H1 (cell line): ENCODE results near the gene CUL4A. TPM values are rescaled to one million over a fixed set of nuclear protein-coding genes. Genes with fewer than 3 reads are reported as not detected.

Experiments
- CTCF ChIA-PET: fragments of 300-600 bp; sonication (Branson Sonifier 250); formaldehyde crosslinking; loops from one replicate; lab custom pipeline; 2021; ENCODE audit not compliant: partially characterized antibody; lab: Charles Lee
- POLR2A ChIA-PET: fragments of 300-600 bp; sonication (Branson Sonifier 250); formaldehyde crosslinking; loops from one replicate; lab custom pipeline; 2021; ENCODE audit warnings: inconsistent platforms; ENCODE audit not compliant: partially characterized antibody; lab: Charles Lee
- DNase-seq, 2 experiments: peaks; one replicate each; pipeline versions ENCODE4 v3.0.0 to v3.0.0-alpha.2; 2010 to 2022; ENCODE audit warnings: low spot score in 2 of 2, low read depth in 1 of 2, mixed read lengths in 1 of 2
- FAIRE-seq: peaks from 2 replicates; lab custom pipeline; 2011; peaks lifted over from hg19 to GRCh38; lab: Jason Lieb, UNC
- H2AFZ ChIP-seq: 2 replicates; pipeline ENCODE4 v1.8.1; 2012; ENCODE audit warnings: low read length, inconsistent platforms
- H2AK5ac ChIP-seq: 2 replicates; pipeline ENCODE4 v1.6.1; 2013; ENCODE audit warnings: low read depth, low read length
- H2BK120ac ChIP-seq: replicated peaks from 2 replicates; pipeline ENCODE3; 2013; ENCODE audit warnings: low read depth, low read length, inconsistent platforms
- H2BK12ac ChIP-seq: 2 replicates; pipeline ENCODE4 v1.6.1; 2013; ENCODE audit warnings: low read depth, low read length
- H2BK15ac ChIP-seq: 2 replicates; pipeline ENCODE4 v1.6.1; 2013; ENCODE audit warnings: low read length
- H2BK20ac ChIP-seq: 2 replicates; pipeline ENCODE4 v1.6.1; 2013; ENCODE audit warnings: low read length
- H2BK5ac ChIP-seq: 2 replicates; pipeline ENCODE4 v1.6.1; 2013; ENCODE audit warnings: low read depth, low read length
- H3K14ac ChIP-seq: 2 replicates; pipeline ENCODE4 v1.6.1; 2013; ENCODE audit warnings: inconsistent platforms; ENCODE audit not compliant: insufficient read length
- H3K18ac ChIP-seq: 2 replicates; pipeline ENCODE4 v1.6.1; 2013; ENCODE audit warnings: low read length; ENCODE audit errors: extremely low read depth
- H3K23ac ChIP-seq: 2 replicates; pipeline ENCODE4 v1.6.1; 2013; ENCODE audit warnings: inconsistent platforms; ENCODE audit not compliant: insufficient read length
- H3K23me2 ChIP-seq: 2 replicates; pipeline ENCODE4 v1.6.1; 2013; ENCODE audit warnings: low read depth, low read length
- H3K27ac ChIP-seq: 2 replicates; pipeline ENCODE4 v1.6.1; 2011; ENCODE audit warnings: low read depth, low read length, inconsistent platforms
- H3K27me3 ChIP-seq, 4 experiments: replicated peaks in 1 of 4; 1 replicate in 1 of 4; 2 replicates in 3 of 4; pipeline versions ENCODE4 v1.6.1 to v1.8.1; 2011 to 2013; ENCODE audit warnings: low read length in 3 of 4, mild to moderate bottlenecking in 3 of 4, inconsistent platforms in 2 of 4, mixed read lengths in 2 of 4, moderate library complexity in 1 of 4; ENCODE audit not compliant: control insufficient read depth in 3 of 4, insufficient read depth in 3 of 4; ENCODE audit errors: extremely low read depth in 1 of 4
- H3K36me3 ChIP-seq, 4 experiments: 2 replicates each; pipeline versions ENCODE4 v1.6.1 to v1.8.1; 2011 to 2013; ENCODE audit warnings: mild to moderate bottlenecking in 4 of 4, low read length in 3 of 4, moderate library complexity in 2 of 4, control low read depth in 1 of 4, inconsistent platforms in 1 of 4; ENCODE audit not compliant: insufficient read depth in 4 of 4, control insufficient read depth in 2 of 4
- H3K4ac ChIP-seq: replicated peaks from 2 replicates; pipeline ENCODE3; 2013; ENCODE audit warnings: low read length, low read depth, mixed read lengths, inconsistent platforms; ENCODE audit not compliant: insufficient read length
- H3K4me1 ChIP-seq, 4 experiments: replicated peaks in 1 of 4; 1 replicate in 1 of 4; 2 replicates in 3 of 4; pipeline versions ENCODE4 v1.6.1 to v1.8.1; 2011 to 2013; ENCODE audit warnings: low read length in 3 of 4, inconsistent platforms in 2 of 4, mixed read lengths in 1 of 4; ENCODE audit not compliant: insufficient read depth in 4 of 4, control insufficient read depth in 3 of 4
- H3K4me2 ChIP-seq, 2 experiments: 2 replicates each; pipeline versions ENCODE4 v1.6.1 to v1.8.1; 2011 to 2013; ENCODE audit warnings: low read depth in 2 of 2, low read length in 2 of 2, control low read depth in 1 of 2, inconsistent platforms in 1 of 2, mild to moderate bottlenecking in 1 of 2; ENCODE audit not compliant: insufficient read depth in 1 of 2
- H3K4me3 ChIP-seq, 4 experiments: fragments of 200-600, 300-600 bp in 1 of 4; sonication (generic), shearing (Covaris generic), sonication (Bioruptor Twin) in 1 of 4; 2 replicates each; pipeline versions ENCODE4 v1.5.1 to v1.8.1; 2011 to 2016; ENCODE audit warnings: low read length in 4 of 4, low read depth in 3 of 4, control low read depth in 2 of 4, inconsistent platforms in 2 of 4, mild to moderate bottlenecking in 2 of 4, mixed read lengths in 1 of 4, moderate library complexity in 1 of 4; ENCODE audit not compliant: insufficient read depth in 2 of 4; ENCODE audit errors: extremely low read depth in 1 of 4
- H3K56ac ChIP-seq: replicated peaks from 2 replicates; pipeline ENCODE3; 2013; ENCODE audit warnings: low read depth, mild to moderate bottlenecking, mixed read lengths, low read length, inconsistent platforms; ENCODE audit not compliant: insufficient read length
- H3K79me1 ChIP-seq: 2 replicates; pipeline ENCODE4 v1.6.1; 2013; ENCODE audit warnings: low read depth, low read length, control low read depth
- H3K79me2 ChIP-seq, 2 experiments: 2 replicates each; pipeline versions ENCODE4 v1.6.1 to v1.8.1; 2012 to 2013; ENCODE audit warnings: low read length in 2 of 2, mild to moderate bottlenecking in 2 of 2, inconsistent platforms in 1 of 2; ENCODE audit not compliant: insufficient read depth in 2 of 2, control insufficient read depth in 1 of 2
- H3K9ac ChIP-seq, 4 experiments: replicated peaks in 1 of 4; 1 replicate in 1 of 4; 2 replicates in 3 of 4; pipeline versions ENCODE4 v1.6.1 to v1.8.1; 2011 to 2013; ENCODE audit warnings: low read depth in 3 of 4, low read length in 3 of 4, control low read depth in 2 of 4, mild to moderate bottlenecking in 2 of 4, moderate library complexity in 2 of 4, inconsistent platforms in 1 of 4; ENCODE audit errors: extremely low read depth in 1 of 4
- H3K9me3 ChIP-seq, 2 experiments: 2 replicates each; pipeline versions ENCODE4 v1.6.1 to v1.8.1; 2012 to 2013; ENCODE audit warnings: mild to moderate bottlenecking in 2 of 2, moderate library complexity in 2 of 2, control low read depth in 1 of 2, inconsistent platforms in 1 of 2, low read depth in 1 of 2, low read length in 1 of 2, mixed read lengths in 1 of 2; ENCODE audit not compliant: insufficient read depth in 2 of 2
- H4K20me1 ChIP-seq, 2 experiments: replicated peaks in 1 of 2; 2 replicates each; pipeline versions ENCODE3 to v1.8.1; 2011 to 2013; ENCODE audit warnings: inconsistent platforms in 2 of 2, low read length in 2 of 2, mild to moderate bottlenecking in 1 of 2; ENCODE audit not compliant: insufficient read depth in 2 of 2, control insufficient read depth in 1 of 2
- H4K5ac ChIP-seq: 2 replicates; pipeline ENCODE4 v1.6.1; 2013; ENCODE audit warnings: low read length, low read depth, mixed read lengths, inconsistent platforms; ENCODE audit not compliant: insufficient read length
- H4K8ac ChIP-seq: 2 replicates; pipeline ENCODE4 v1.8.0; 2013; ENCODE audit warnings: mild to moderate bottlenecking, moderate library complexity, low read length, inconsistent platforms; ENCODE audit not compliant: insufficient read depth; ENCODE audit errors: extremely low read depth
- H4K91ac ChIP-seq: replicated peaks from 2 replicates; pipeline ENCODE3; 2013; ENCODE audit warnings: low read length, mixed read lengths, inconsistent platforms; ENCODE audit not compliant: insufficient read length
- ATF3 ChIP-seq: IDR thresholded peaks from 2 replicates; pipeline ENCODE4 v1.6.1; 2011; ENCODE audit warnings: low read depth, mild to moderate bottlenecking, low read length; ENCODE audit not compliant: insufficient read depth
- CREB1 ChIP-seq: IDR thresholded peaks from 2 replicates; pipeline ENCODE4 v1.6.1; 2012; ENCODE audit warnings: inconsistent platforms
- KDM1A ChIP-seq: fragments of 200-600, 300-600 bp; sonication (generic); IDR thresholded peaks from 2 replicates; pipeline ENCODE4 v1.7.1; 2016; ENCODE audit warnings: mild to moderate bottlenecking, low read length, borderline replicate concordance
- SP1 ChIP-seq: IDR thresholded peaks from 2 replicates; pipeline ENCODE4 v1.6.1; 2011; ENCODE audit warnings: low read depth, low read length
- WGBS, 2 experiments: shearing (Covaris generic) in 1 of 2; methylation state at CpG; one replicate each; pipeline versions ENCODE4 v1.1.6 to v1.1.7; 2013 to 2015; ENCODE audit warnings: low lambda C conversion rate in 2 of 2, mixed read lengths in 2 of 2, inconsistent platforms in 1 of 2, low coverage in 1 of 2, missing lambda C conversion rate in 1 of 2; ENCODE audit not compliant: insufficient replicate concordance in 2 of 2, insufficient coverage in 1 of 2, insufficient read length in 1 of 2; ENCODE audit errors: extremely low coverage in 1 of 2, missing lambda C conversion rate in 1 of 2; 5-methylcytosine and 5-hydroxymethylcytosine counted together
- polyA plus RNA-seq, 7 experiments: library from polyadenylated mRNA; depleted of rRNA in 3 of 7; stranded (reverse) in 5 of 7; unstranded in 2 of 7; fragments of >200 nt in 5 of 7; fragments of 200-250 nt in 2 of 7; gene quantifications; 1 replicate in 5 of 7; 2 replicates in 1 of 7; 4 replicates in 1 of 7; pipeline versions ENCODE4 v1.2.1 to v1.2.3, GENCODE V29; 2011 to 2013; ENCODE audit warnings: missing spikeins in 2 of 7, mixed read lengths in 2 of 7
- total RNA-seq: library from RNA; stranded (reverse); fragmentation: NEBNext Ultra II Directional; extraction: Animal tissue kit (Norgen Biotek cat#: 25700); gene quantifications from 2 replicates; pipeline ENCODE4 v1.2.1, GENCODE V29; 2021

Gene CUL4A
- total and polyA plus RNA-seq, 2 of the 8 experiments (the other 6 are each of a cell fraction or from before 2014, with no cell fraction given): 54.7 to 101 TPM

DNA sequence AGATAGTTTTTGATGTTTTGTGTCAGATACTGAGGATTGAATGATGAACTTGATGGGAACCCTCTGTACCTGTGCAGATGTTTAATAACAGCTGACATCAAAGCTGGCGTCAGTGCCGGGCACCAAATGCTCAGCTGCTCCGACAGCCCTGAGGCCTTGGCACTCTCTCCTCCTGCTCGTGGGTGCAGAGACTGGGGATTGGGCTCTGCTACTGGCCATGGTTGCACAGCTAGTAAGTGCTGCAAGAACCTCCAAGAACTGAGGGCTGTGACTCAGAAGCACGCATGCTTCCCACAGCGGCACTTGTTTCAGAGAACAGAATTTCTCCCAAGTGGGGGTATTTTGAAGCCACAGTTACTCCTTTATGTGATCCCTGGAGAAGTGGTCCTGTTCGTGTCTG, 93.6 kb downstream of the CUL4A start:
- H4K91ac ChIP-seq: no peak overlapping the region
- H3K23ac ChIP-seq: no peak overlapping the region
- no peak overlapping the region; a peak in 1 of 7 replicates for H3K9ac ChIP-seq
- no peaks in the 10 kb centered on the region; a peak in 2 of 7 replicates for H3K4me1 ChIP-seq
- FAIRE-seq: no peak
- no peak overlapping the region for H2BK12ac ChIP-seq
- peaks cover 10% of the 10 kb centered on the region for H3K79me1 ChIP-seq
- no peaks in the 10 kb centered on the region for H3K27me3 ChIP-seq
- H4K20me1 ChIP-seq: peaks cover 7 to 17% of the 10 kb centered on the region in 2 experiments
- no peak overlapping the region for H2BK5ac ChIP-seq
- H3K56ac ChIP-seq: no peak overlapping the region
- TF ChIP-seq ATF3: no peak
- TF ChIP-seq CREB1: no peak
- no peak for TF ChIP-seq SP1
- TF ChIP-seq KDM1A: no peak
- H2BK15ac ChIP-seq: no peak overlapping the region
- WGBS, 2 experiments: 92% methylated on average over 7 of the region's 7 CpGs; no CpG with 5 or more reads in 1 of the 2 experiments
- no peak overlapping the region for H3K14ac ChIP-seq
- no peak overlapping the region for H4K5ac ChIP-seq
- H2AFZ ChIP-seq: no peak overlapping the region
- H3K9me3 ChIP-seq: no peaks in the 10 kb centered on the region
- H3K79me2 ChIP-seq: peaks cover 7 to 86% of the 10 kb centered on the region in 2 experiments
- no peak overlapping the region for H2BK120ac ChIP-seq
- H3K18ac ChIP-seq: no peak overlapping the region
- H3K4ac ChIP-seq: no peak overlapping the region
- H2AK5ac ChIP-seq: no peak overlapping the region
- H3K27ac ChIP-seq: no peak overlapping the region
- H4K8ac ChIP-seq: no peak overlapping the region
- ChIA-PET CTCF (interaction anchor here (0.9 kb wide), 1 partner anchor 46 kb away, joined by 5 read pairs; no protein-coding TSS in a partner anchor), POLR2A (interaction anchor here (1.2 to 1.4 kb wide), 3 partner anchors 9 to 34 kb away, joined by 3 to 4 read pairs (median 3); no protein-coding TSS in a partner anchor)
- H3K36me3 ChIP-seq: no peaks in the 10 kb centered on the region; a peak in 1 of 8 replicates
- no peak overlapping the region for H3K4me2 ChIP-seq
- H2BK20ac ChIP-seq: no peak overlapping the region
- no peaks in the 10 kb centered on the region for H3K23me2 ChIP-seq
- no peak overlapping the region for H3K4me3 ChIP-seq
- DNase-seq: no peak
